Activated CD4-positive, alpha-beta T cell treated with anti-CD3 and anti-CD28 coated beads, Interleukin-2, amount 50 U/mL, for 48 hours (primary cell): ENCODE results near the gene CPNE4.

Source experiments
- DNase-seq, 2 experiments: peaks; one replicate each; pipeline ENCODE4 v3.0.0-alpha.2; 2020

CPNE4 gene

DNA sequence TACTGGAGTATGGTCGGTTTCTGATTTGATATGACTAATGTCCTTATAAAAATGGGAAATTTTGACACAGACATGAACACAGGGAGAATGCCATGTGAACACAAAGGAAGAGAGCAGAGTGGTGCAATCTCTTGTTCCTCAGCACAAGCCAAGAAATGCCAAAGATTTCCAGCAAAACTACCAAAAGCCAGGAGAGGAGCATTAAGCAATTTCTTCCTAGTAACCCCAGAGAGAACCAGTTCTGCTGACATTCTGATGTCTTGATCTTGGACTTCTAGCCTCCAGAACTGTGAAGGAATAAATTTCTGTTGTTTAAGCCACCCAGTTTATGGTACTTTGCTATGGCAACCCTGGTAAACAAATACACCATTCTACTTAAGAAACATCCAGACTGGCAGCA lies 304.2 kb downstream of the CPNE4 start:
- DNase-seq, result no peak

DNA sequence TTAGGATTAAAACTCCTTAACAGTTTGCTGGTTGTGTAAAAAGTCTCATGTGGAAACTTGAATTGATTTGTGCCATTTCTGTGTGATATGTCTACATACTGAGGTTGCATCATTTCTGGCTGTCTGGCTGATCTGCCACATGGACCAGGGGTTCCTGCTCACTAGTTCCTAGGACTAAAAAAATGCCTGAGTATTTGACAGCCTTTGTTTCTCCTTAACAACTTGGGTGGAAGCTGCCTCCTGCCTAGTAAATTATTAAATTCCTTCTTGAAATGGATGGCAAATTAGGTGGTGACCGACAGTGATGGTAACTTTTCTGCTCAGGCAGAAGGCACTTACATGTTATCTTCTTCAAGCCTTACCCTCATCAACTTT lies 305.2 kb downstream of the CPNE4 start:
- DNase-seq, result no peak

DNA sequence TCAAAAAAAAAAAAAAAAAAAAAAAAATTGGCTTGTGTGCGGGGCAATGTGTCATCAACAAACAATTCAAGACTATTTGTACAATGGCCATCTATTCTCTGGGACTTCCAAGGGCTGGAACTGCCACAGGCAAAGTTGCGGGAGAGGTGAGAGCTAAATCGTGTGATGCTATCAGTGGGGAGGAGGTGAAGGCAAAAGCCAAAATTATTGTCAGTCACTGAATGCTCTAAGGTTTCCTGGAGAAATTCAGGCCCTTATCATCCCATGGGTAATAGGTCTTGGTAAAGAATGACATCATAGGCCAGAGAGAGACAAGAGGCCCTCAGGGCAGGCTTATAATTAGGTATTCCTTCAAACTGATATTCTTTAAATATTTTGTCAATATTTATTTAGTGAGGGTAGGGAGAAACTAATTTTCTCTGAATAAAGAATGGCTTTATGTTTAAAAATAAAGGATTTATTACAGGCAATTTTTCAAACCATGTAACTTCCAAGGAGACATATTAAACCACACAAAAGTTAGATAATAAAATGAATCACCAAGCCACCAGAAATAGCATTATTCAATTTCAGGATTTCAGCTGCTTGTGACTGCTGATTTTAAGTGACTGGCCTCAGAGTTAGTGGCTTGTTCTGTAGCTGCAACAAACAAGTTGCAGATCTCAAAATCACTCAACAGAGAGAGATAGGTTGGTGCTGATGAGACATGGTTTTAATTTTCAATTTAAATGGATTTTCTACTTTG lies 305.7 kb downstream of the CPNE4 start:
- DNase-seq, result no peak

DNA sequence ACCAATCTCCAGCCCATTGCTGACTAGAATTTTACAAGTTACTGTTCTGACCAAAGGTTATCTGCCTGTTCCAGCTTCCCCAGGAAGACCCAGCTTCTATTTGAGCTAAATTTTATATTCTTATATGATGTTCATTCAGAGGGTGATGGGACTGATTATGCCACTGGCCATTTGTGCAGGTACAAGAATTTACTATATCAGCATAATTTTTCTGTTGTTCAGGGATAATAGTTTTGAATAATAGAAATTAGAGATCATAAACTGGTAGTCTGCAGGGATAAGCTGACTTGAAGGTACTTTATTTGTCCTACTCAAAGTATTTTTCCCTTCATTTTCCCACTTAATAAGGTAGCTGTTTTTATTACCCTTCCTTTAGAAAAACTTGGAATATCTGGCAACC lies 309.4 kb downstream of the CPNE4 start:
- DNase-seq, result no peak

DNA sequence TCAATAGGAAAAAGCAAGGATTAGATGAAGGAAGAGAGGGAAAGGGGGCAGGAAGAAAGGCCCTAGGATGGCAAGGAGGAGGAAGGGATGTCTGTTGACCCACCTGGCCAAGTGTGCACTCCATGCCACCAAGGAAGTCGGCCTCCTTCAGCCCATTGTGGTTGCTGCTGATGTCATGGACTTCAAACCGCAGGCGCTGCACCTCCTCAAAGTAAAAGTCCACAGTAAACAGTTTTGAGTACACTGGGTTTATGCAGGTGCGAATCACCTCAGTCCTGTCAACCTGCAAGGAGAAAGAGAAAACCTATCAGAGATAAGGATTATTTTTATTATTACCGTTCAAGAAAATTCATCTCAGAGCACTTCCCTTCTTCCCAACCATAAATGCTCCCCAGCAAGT lies 311.5 kb downstream of the CPNE4 start:
- no peak for DNase-seq

DNA sequence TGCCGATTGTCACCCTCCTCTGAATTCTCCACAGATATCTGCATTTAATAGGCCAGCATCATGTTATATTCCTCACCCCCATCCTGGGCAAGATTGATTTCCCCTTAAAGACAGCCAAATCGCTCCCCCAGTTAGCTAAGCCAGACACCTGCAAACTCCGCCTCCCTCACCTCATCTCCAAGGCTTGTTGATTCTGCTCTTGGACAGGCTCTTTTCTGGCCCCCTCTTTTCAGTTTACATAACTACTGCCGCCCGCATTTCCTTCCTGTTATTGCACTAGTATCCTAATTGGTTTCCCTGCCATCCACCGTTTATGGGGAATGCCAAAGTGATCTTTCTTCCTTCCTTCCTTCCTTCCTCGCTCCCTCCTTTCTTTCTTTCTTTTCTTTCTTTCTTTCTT lies 317.3 kb downstream of the CPNE4 start:
- DNase-seq, result no peak

DNA sequence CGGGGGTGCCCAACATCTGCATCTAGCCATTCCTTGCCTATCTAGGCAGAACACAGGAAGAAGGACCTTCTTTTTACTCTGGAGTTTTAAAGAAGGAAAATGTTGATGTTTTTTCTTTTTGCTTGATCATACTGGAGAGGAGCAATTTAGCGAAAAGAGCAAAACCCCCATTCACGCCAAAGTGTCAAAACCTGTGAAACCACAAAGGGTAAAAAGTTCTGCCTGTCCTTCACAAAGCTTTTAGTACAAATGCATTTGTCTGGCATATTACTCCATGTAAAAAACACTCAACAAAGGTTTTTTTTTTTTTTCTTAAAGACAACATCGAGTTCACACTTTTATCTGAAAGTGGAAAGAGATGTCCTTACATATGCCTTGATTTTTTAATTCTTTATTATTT lies 317.9 kb downstream of the CPNE4 start:
- no peak for DNase-seq

DNA sequence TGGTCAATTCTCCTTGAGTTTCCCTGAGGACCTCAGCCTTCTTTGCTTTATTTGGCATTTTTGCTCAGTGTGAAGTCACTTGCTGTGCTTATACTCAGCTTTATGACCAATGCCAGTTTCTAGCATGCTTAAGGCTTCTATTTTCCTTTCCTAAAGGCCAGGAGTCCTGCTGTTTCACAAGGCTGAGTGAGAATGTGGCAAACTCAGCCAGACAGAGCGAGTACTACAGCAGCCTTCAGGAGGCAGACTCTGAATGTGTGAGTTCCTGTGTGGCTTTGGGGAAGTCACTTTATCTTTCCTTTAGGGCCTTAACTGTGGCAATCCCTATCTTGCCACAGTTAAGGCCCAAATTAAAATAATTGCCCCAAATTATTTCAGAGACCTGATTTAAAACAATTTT lies 318.8 kb downstream of the CPNE4 start:
- no peak for DNase-seq

DNA sequence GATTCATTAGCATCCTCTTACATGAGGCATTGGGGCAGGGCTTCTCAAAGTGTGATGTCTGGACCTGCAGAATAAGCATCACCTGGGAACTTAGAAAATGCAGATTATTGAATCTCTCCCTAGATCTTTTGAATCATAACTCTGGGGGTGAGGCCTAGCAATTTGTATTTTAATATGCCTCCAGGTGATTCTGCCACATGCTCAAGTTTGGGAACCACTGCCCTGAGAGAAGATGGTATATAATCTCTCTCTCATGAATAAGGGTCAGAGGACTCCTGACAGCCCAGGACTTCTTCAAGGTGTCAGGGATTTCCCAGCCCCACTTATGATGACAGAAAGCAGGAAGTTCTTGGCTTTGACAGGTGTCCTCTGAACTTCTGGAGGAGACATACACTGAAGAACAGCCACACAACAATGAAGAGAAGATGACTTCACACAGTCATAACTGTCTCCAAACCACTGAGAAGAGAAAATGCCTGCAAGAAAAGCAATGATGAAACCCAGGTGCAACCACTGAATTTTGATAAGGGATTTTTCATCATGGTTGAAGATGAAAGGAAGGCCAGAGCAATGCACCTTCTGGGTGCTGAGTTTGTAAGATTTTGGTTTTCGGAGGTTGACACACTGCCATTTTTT lies 320.1 kb downstream of the CPNE4 start:
- no peak for DNase-seq

DNA sequence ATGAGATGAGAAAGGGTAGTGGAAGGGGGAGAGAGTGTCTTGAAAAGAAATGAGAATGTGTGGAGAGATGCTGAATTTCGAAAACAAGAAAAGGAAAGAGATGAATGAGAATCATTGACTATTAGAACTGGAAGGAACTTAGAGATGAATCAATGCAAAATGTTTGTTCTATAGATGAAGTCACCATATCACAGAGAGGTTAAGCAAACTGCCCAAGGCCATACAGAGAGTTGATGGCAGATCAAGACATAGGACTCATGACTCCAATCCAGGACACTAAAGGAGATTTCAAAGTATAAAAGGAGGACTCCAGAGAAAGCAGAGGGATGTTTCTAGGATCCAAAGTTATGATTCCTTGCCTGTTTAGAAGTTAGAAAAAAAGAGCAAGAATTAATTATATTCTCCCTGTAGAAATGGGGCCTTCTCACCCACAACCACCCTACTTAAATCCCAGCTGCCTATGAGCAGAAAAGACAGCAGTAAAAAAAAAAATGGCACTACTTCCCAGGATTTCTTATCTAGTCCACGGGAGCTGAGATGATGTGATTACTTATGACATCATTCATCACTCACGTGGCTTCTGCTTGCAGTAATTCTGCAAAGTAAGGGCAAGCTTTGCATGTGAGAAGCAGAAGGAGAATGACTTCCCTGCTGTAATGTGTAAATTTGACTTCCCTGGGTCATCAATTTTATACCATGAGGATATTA lies 321.2 kb downstream of the CPNE4 start:
- DNase-seq, result no peak

DNA sequence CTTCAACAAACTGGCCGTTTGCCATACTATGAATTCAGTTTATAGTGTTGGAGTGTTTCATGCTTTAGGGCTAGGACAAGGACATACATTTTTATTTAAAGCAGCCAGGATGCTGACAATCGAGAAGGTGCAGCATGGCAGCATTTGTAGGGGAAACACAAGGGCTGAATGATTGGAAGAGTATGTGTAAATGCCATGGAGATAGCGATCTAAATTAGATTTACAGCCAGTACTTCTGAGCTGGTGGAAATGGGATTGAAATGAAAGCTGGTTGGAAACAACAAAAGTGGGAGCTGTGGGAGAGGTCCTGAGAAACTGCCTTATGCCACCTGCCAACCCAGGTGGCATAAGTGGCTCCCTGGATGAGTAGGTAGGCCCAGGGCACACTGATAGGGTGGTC lies 322.2 kb downstream of the CPNE4 start:
- no peak for DNase-seq

DNA sequence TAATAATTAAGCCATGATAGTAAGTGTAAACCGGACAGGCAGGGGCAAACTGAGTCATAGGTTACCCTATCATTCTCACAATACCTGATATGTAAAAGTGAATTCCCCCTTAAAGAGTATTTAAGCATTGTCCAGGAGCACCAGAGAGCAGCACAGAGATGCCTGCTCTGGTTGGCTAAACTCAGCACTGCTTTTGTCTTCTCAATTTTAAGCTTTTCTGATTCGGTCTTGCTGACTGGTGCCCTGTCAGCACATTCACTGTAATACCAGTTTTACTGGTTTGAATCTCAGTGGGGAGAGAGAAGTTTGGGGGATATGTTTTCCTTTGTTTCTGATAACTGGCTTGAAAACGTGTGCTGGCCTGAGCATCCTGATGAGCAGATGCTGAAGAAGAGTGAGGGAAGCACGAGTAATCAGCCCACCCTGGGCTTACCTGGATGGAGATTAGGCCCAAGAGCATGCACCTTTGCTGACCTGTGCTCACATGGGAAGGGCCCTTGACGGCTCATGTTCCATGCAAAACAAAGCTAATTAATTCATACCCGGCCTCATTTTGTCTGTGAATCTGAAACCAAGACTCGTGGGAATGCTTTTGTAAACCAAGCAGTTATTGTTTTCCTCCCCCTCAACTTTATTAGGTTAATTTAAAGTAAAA lies 323.6 kb downstream of the CPNE4 start:
- DNase-seq, result no peak

DNA sequence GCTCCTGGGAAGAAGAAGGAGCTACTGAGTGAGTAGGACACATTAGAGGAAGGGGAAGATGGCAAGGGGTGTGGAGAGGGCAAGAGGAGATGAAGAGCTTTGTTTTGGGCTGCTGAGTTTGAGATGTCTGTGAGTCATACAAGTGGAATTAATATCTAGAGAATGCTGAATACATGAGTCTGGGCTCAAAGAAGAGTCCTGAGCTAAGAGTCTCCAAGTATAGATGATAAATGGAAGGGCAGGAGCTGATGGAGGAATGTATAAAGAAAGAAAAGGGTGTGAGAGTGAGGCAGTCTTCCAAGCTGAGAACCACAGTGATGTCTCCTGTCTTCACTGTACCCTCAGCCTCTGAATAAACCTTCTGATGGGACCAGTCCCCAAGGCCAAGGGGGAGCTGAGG lies 326.6 kb downstream of the CPNE4 start:
- DNase-seq, result no peak

DNA sequence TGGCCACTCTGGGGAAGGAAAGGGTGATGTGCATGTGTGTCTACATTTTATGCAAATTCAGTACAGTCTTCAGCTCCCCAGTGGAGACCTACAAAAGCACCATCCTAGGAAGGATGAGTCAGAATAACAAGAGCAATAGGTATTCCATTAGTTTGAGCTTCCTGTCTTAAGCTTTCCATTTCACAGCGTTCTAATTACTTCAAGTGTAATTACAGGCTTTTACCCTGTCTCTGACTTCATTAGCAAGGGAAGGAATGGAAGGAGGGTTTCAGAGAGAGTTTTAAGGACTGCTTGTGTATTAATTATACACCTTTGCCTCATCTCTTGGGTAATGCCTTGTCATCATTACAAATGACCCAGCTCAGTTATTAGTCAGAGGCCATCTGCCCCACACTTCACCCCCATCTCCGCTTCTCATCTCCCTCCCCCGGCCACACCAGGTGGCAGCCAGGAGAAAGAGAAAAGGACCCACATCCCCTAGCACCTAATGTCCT lies 329.2 kb downstream of the CPNE4 start:
- DNase-seq, result no peak

DNA sequence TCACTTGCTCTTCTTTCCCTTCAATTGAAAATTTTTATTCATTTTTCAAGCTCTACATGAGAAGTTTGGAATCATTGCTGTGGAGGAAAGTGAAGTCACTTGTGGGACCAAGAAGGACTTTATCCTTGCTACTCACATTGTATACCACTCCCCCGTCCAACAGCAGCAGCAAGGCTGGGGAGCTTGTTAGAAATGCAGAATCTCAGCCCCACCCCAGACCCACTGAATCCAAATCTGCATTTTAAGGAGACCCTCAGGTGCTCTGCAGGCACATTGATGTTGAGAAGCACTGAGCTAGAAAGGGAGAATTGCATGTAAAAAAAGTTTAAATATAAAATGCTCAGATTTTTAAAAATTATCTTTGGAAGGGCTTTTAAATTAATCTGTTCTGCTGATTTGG lies 329.7 kb downstream of the CPNE4 start:
- no peak for DNase-seq

DNA sequence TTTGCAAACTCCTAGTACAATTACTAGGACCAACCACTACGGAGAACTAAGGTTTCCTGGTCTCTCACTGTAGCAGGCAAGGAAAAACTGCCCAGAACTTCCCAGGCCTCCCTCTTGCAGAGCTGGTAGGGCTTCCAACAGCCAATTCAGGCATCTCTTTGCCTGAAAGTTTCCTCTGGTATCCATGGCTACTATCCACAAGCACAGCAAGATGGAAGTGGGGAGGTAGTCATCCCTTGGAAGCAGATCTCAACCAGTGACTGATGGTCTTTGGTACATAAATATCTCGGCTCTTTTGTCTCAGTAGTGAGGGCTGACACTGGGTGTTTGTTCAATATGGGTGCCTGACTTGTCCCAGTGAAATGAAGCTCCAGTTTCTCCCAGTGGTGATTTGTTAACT lies 330.7 kb downstream of the CPNE4 start:
- no peak for DNase-seq

DNA sequence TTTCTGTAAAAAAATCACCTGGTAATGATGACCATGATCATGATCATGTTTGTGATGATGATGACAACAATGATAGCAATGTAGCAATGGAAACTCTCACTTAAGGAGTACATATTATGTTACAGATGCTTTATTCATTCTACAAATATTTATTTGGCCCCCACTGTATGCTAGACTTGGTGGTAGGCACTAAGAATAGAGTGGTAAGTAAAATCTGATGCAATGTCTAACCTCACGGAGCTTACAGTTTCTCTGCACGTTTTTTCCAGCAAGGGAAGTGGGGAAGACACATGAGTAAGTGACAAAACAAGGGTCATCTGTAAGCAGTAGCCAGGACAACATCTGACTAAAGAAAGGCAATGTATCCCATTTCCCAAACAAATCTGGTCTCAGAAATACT lies 332.7 kb downstream of the CPNE4 start:
- no peak for DNase-seq

DNA sequence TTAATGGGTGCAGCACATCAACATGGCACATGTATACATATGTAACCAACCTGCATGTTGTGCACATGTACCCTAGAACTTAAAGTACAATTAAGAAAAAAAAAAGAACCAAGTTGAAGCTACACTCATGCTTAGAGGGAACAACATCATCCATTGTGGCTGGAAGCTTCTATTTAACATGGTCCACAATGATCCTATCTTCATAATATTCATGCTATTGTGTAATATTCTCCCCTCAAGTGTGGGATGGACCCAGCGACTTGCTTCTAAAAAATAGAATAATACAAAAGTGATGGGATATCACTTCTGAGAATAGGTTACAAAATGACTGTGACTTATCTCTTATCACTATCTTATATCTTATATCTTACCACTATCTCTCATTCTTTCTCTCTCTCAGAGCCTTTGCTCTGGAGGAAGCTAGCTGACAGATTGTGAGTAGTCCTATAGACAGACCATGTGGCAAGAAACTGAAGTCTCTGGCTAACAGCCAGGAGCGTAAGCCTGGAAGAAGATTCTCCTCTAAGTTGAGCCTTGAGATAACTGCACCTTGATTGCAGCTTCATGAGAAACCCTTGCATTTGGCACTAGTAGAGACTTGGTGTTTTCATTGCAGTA lies 333.6 kb downstream of the CPNE4 start:
- DNase-seq, result no peak

DNA sequence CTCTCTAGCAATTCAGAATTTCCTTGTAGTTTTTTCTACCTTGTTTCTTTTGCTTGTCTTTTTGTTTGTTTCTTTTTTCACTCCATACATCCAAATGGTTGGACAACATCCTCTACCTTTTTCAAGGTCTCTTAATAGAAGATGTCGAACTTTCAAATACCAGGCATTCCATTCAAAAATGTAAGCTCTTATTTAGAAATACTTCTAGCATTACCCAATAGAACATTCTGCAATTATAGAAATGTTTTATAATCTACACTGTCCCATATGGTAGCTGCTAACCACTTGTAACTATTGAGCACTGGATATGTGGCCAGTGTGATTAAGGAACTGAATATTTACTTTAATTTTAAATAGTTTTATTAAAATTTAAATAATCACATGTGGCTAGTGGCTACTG lies 335.8 kb downstream of the CPNE4 start:
- DNase-seq, result no peak

DNA sequence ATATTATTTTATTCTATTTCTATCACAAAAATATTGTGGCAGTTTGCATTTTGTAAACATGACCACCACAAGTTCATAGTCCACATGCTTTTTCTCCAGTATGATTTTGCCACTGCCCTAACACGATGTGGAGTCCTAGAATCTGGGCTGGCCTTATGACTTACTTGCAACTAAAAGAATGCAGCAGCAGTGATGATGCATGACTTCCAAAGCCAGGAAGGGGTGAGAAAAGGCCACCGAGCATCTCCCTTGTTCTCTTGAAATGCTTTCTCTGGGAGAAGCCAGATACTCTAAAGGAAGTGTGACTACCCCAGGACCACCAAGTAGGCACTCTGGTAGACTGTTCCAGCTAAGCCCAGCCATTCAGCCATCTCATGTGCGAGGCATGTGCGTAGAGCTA lies 340.4 kb downstream of the CPNE4 start:
- DNase-seq, result no peak

DNA sequence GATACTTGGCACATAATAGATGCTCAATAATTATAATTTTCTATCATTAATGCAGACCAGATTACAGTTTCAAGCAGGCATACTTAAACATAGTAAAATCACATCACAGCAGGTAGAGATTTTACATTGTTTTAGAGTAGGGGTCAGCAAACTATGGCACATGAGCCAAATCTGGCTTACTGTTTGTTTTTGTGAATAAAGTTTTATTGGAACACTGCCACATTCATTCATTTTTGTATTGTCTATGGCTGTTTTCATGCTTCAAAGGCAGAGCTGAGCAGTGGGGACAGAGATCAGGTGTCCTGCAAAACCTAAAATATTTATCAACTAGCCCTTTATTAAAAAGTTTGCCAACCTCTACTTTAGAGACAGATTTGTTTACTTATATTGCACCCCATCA lies 342.5 kb downstream of the CPNE4 start:
- DNase-seq, result no peak

DNA sequence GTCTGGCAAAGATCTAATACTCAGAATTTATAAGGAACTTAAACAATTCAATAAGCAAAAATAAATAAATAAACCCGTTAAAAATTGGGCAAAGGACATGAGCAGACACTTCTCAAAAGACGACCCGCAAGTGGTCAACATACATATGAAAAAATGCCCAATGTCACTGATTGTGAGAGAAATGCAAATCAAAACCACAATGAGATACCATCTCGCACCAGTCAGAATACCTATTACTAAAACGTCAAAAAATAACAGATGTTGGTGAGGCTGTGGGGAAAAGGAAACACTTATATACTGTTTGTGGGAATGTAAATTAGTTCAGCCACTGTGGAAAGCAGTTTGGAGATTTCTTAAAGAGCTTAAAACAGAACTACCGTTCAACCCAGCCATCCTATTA lies 344.0 kb downstream of the CPNE4 start:
- no peak for DNase-seq

DNA sequence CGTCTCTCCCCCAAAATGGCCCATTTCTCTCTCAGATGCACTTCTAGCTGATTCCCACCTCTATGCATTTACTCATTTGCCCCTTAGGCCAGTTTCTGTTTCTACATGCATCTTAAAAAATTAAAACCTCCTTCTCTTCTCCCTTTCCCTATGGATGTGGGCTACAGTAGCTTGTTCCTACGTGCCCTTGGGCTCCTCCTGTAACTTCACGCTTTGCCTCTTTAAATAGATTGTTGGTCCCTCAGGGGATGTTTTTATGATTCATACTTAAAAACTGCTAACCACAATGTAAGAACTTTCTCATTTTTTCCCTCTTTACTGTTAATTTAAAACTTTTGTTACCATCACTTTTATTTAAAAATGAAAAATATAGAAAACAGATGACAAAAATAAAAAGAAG lies 346.4 kb downstream of the CPNE4 start:
- DNase-seq, result no peak
